TTC549 (cell line): ENCODE results near the gene DIAPH1.

Experiments
- FAIRE-seq: peaks from 2 replicates; lab custom pipeline; 2012; peaks lifted over from hg19 to GRCh38; lab: Jason Lieb, UNC

Gene DIAPH1

DNA sequence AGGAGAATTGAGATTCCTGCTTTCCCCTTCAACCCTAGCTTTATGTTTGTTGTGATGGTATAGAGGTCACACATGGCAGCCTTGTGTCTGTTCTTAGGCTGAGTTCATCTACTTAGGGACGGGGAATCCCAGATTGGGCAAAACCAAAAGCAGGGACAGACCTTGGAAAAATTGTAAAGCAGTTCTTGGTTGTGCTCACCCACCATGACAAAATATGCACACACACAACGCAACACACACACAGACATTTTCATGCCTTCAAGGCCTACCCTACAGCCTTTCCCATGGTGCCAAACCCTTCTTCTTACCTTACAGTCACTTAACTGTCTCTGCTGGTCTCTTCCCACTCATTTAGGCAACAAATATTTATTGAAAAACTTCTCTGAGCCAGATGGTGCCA, 115.1 kb downstream of the DIAPH1 start:
- no peak for FAIRE-seq

DNA sequence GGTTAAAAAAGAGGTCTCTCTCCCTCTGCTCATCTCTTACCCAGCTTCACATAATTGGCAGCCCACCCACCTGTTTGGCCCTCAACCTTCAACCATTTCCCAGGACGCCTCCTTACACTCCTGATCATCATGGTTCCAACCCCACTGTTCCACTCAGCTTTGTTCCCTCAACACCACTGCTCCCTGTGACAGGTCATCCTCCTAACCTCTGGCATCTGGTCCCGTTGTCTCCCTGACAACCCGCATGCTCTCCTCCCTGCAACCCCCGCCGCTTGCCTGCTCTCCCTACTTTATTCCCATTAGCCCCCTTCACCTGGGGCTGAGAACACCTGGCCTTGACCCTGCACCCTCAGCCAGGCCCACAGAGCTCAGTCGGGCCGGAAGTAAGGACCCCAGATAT, 117.0 kb downstream of the DIAPH1 start:
- no peak for FAIRE-seq

DNA sequence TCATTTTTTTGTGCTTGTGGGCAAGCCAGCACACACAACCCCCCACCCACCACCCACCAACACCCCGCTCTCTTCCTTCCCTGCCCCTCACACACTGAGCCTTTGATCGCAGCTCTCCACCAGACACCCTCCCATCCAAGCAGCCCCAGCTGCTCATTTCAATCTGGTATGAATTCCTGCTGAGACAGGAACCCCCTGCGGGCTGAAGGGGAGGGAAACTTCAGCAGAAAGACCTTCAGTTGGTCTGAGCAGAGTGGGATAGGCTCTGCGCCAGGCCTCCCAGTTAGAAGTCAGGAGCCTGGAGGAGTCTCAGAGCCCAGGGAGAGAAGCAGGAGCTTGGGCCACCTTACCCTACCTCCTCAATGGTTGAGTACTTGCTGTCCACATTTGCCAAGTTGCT, 122.8 kb downstream of the DIAPH1 start:
- no peak for FAIRE-seq

DNA sequence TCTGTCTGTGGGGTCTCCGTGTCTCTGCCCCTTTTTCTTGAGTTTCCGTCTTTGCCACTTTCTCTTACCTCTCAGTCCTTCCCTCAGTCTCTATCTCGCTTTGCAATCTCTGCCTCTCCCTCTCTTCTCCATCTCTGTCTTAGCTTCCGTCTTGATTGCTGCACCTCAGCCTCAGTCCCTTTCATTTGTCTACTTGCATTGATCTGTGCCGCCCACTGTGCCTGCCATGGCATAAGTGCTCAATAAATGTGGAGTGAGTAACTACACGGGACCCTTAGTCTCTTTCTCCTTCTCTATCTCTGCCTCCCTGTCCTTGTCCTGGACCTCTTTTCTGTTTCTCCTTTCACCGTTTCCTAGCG, 123.4 kb downstream of the DIAPH1 start:
- no peak for FAIRE-seq

DNA sequence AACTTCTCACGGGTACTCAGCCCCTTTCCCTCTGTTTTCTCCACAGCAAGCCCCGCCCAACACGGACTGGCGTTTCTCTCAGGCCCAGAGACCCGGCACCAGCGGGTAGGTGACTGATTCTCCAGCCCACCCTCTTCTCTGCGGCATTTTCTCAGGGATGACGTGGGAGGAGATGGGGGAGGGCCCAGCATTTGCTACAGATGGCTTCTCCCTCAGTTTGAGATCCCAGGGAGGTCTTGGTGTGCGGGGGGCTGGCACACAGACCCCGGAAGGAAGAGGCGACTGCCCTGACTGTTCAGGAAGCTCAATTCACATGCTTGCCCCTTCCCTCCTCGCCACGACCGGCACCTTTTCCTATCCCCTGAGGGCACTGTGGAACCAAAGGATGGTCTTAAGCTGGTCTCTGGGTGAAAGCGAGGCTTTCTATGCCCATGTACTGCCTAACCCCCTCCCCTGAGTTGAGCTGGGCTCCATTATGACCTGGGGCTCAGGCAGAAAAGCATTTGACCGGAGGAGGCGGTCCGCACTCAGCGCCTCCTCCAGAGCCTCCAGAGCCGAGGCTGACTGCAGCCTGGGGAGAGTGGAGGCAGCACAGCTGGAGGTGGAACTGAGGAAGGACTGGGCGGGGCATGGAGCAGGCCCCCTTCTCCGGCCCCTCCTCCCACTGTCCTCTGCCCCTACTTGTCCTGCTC, 123.9 kb downstream of the DIAPH1 start:
- no peak for FAIRE-seq

DNA sequence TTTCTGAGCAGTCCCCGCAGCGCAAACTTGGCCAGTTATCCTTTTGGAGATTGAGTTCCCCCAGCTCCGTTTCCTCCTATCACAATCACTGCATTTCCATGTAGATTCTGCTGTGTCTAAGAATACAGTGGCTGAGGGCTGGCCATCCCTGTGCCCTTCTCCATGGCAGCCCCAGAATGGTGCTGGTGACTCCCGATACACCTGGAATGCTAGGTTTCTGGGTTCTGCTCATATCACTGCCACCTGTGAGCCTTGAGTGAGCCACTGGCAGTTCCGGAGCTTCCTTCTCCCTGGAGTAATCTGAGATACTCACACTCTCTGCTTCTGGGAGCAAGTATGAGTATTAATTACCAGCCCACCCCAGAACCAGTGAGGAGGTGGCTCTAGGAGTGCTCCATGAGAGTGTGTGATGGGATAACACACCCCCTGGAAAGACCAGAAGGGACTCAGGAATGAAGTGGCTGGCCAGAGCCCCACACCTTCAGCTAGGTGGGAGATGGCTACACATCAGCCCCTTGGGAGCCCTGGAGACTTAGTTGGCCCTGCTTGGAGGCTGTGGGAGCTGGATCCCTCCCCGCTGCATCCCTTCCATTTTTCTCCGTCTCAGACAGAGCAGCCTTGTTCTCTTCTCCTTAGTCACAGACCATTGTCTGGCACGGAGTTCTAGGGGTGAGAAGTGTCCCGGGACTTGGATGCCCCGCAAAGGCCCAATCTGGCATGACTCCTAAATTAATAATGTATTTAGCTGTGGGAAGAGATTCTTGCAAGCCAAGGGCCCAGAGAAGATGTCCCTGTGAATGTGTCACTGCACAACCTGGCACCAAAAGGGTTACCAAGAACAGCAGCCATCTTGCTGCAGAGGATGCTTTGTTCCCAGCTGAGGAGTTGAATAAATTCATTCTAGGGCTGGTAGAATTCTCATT, 125.0 kb downstream of the DIAPH1 start:
- no peak for FAIRE-seq

DNA sequence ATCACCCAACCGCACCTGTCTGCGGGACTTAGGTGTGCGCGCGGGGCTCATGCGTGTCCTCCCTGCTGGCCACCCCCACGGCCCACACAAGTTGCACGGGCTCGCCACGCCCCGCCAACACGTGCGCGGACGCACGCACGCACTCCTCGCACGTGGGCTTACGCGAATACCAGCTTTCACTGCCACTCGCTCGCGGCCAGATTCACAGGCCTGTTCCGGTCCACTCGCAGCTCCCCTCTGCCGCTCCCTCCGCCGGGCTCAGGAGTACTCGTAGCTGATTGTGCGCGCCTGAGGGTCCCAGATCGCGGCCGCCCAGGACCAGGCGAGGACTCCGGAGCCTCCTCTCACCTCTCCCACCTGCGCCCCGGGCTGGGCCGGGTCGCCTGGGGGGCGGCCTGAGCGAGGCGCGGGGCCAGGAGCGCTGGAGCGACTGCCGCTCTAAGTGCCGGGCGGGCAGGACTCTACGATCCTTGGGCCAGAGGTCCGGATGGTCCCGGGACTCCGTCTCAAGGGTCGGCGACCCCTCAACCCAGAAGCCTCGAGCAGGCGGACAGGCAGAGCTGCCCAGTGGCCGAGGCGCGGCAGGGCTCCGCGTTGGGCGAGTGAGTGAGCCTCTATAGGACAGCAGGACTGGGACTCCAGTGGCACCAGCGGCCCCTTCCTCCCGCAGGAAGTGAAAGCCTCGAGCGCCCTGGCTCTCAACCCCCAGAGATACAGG, 126.5 kb downstream of the DIAPH1 start:
- no peak for FAIRE-seq

DNA sequence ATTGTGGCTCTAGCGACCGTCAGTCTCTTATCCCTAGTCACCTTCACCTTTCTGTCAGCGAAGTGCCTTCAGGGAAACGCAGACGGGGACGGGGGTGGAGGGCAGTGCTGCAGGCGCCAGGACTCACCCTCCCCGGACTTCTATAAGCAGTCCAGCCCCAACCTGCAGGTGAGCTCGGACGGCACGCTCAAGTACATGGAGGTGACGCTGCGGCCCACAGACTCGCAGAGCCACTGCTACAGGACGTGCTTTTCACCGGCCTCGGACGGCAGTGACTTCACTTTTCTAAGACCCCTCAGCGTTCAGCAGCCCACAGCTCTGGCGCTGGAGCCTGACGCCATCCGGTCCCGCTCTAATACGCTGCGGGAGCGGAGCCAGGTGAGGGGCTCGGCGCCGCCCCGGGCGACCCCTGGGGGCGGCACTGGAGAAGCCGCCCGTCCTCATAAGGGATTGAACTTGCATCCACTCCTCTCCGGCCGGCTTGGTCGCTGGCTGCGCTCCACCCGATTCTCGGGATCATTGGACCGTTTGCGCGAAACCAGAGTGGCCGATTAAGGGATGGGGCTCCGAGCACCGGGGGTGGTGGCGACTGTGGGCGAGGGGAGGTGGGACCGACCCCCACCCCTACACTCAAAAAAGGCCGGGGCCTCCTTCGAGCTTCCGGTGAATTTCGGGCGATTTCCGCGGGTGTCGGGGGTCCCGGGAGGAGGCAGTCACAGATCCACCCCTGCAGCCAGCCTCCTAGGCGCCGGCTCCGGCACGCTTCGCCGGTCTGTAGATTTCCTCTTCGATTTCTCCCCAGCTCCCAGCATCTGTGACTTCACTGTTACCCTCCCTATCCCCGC, 127.3 kb downstream of the DIAPH1 start:
- no peak for FAIRE-seq

DNA sequence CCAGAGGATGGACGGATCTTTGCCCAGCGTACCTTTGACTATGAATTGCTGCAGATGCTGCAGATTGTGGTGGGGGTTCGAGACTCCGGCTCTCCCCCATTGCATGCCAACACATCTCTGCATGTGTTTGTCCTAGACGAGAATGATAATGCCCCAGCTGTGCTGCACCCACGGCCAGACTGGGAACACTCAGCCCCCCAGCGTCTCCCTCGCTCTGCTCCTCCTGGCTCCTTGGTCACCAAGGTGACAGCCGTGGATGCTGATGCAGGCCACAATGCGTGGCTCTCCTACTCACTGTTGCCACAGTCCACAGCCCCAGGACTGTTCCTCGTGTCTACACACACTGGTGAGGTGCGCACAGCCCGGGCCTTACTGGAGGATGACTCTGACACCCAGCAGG, 128.0 kb downstream of the DIAPH1 start:
- no peak for FAIRE-seq

DNA sequence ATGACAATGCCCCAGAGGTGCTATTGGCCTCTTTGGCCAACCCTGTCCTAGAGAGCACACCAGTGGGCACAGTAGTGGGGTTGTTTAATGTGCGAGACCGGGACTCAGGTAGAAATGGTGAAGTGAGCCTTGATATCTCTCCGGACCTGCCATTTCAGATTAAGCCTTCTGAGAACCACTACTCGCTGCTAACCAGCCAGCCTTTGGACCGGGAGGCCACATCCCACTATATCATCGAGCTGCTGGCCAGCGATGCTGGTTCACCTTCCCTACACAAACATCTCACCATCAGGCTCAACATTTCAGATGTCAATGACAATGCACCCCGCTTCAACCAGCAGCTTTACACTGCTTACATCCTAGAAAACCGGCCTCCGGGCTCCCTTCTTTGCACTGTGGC, 128.5 kb downstream of the DIAPH1 start:
- FAIRE-seq, result no peak

DNA sequence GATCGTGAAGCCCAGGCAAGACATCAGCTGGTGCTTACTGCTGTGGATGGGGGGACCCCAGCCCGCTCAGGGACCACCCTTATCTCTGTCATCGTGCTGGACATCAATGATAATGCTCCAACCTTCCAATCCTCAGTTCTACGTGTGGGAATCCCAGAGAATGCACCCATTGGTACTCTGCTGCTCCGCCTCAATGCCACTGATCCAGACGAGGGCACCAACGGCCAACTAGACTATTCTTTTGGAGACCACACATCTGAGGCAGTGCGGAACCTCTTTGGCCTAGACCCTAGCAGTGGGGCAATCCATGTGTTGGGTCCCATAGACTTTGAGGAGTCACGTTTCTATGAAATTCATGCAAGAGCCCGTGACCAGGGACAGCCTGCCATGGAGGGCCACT, 129.0 kb downstream of the DIAPH1 start:
- FAIRE-seq, result no peak

DNA sequence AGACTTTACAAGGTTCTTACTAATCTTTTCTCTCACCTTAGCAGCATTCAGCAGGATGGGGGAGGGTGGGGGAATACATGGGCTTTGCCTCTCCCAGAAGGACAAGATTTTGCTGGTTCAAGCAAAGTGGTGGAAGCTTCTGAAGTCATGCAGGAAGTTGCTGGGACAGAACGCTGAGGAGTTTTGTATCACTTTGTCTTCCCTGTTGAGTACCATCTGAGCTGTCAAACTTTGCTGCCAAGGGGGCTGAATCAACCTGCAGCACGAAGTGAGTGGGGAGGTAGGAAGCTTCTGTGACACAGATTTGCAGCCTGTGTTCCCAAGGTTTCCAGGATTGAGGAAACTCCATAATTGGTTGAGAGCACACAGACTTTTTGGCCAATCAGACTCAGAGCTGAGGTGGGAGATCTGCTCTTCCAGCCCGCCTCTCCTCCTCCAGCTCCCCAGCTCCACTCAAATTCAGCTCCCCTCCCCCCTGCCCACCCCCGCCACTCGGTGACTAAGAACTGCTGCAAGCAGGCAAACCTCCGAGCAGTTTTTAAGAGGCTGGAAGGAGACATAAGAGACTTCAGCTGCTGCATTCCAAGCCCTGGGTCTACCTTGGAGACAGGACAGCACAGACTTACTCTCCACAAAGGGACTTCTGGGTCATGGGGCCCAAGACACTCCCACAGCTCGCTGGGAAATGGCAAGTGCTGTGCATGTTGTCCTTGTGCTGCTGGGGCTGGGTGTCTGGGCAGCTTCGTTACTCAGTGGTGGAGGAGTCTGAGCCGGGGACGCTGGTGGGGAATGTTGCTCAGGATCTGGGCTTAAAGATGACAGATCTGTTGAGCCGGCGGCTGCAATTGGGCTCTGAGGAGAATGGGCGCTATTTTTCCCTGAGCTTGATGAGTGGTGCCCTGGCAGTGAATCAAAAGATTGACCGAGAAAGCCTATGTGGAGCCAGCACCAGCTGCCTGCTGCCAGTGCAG, 129.9 kb downstream of the DIAPH1 start, which contains the start of gene PCDHGC5:
PCDHGC5 (plus strand) TSS at position 491 of the 971 bp plus-strand sequence; CDS start at position 651, 160 bp downstream.
- FAIRE-seq, result no peak

DNA sequence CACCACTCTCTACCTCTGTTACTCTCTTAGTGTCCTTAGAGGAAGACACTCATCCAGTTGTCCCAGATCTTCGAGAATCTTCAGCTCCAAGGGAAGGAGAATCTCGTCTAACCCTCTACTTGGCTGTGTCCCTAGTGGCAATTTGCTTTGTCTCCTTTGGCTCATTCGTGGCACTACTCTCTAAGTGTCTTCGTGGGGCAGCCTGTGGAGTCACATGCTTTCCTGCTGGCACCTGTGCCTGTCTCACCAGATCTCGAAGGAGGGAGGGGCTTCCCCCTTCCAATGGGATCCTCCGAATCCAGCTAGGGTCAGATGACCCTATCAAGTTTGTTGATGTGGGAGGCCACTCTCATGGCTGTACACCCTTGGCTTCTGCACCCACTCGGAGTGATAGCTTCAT, 131.7 kb downstream of the DIAPH1 start:
- no peak for FAIRE-seq

DNA sequence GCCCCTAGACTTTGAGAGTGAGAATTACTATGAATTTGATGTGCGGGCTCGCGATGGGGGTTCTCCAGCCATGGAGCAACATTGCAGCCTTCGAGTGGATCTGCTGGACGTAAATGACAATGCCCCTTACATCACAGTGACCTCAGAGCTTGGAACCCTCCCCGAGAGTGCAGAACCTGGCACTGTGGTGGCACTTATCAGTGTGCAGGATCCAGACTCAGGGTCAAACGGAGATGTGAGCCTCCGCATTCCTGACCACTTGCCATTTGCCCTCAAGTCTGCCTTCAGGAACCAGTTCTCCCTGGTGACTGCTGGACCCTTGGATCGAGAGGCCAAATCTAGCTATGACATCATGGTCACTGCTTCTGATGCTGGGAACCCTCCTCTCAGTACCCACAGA, 132.7 kb downstream of the DIAPH1 start:
- no peak for FAIRE-seq

DNA sequence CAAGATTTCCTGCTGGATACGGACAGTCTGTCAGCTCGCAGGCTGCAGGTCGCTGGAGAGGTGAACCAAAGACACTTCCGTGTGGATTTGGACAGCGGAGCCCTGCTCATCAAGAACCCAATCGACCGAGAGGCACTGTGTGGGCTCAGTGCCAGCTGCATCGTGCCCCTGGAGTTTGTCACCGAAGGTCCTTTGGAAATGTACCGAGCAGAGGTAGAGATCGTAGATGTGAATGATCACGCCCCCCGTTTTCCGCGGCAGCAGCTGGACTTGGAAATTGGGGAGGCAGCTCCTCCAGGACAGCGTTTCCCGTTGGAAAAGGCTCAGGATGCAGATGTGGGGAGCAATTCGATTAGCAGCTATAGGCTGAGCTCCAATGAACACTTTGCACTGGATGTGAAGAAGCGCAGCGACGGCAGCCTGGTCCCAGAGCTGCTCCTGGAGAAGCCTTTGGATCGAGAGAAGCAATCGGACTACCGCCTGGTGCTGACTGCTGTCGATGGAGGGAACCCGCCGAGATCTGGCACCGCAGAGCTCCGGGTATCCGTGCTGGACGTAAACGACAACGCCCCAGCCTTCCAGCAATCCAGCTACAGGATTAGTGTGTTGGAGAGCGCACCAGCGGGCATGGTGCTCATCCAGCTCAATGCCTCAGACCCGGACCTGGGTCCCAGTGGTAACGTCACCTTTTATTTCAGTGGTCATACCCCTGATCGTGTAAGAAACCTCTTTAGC, 133.3 kb downstream of the DIAPH1 start:
- no peak for FAIRE-seq

DNA sequence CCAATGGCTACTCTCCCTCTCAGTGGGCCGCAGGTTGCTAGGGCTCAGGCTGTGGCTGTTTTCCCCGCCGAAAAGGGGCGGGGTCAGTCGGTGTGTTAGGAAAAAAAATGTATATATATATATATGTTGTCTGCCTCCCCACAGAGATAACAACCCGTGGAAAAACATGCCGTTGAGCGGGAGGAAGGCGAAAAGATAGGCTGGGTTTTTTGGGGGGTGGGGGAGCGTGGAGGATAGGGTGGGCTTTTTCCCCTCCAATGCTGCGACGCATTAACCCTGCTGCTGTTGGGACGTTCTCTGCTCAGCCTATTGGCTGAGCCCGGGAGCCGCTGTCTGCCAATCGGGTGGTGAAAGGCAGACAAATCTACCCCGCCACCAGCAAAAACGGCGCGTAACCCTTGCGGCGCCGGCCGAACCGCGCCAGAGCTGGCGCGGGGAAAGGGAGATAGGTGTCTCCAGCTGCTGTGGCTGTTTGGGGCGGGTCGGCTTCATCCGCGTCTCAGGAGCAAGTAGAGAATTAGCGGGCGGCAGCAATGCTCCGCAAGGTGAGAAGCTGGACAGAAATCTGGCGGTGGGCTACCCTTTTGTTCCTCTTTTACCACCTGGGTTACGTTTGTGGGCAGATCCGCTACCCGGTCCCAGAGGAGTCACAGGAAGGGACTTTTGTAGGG, 134.0 kb downstream of the DIAPH1 start, which contains the start of gene PCDHGC4:
PCDHGC4 (plus strand) TSS at position 390 of the 671 bp plus-strand sequence; CDS start at position 534, 144 bp downstream.
- FAIRE-seq, result no peak

DNA sequence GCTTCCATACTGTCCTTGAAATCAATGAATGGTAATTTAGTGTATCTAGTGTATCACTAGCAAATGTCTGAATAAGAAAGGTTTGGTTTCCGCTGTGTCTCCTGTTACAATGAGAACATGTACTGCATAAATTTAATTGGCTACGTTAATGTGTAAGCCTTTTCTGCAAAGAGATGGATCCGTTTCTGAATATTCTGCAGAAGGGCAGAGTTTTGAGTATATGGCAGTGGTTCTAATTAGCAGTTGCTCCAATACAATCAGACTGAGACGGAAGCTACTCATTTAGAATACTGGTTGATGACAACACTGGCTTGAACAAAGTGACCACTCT, 134.5 kb downstream of the DIAPH1 start:
- FAIRE-seq, result no peak

DNA sequence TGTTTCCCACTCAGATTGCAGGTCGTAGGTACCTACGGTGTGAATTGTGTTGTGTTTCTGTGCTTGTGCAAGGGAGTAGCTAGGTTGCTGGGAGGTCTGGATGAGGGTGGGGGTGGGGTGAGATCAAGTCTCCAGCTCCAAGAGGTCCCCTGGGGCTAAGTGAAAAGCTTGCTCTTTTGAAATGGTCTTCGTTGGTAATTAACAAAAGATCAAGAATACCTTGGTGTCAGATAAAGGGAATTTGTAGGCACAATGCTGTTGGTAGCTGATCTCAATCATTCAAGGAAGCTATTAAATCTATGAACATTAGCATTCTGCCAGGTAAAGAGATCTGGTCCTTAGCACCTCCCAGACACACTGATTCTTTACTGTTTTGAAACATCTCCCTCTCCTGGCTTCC, 134.9 kb downstream of the DIAPH1 start:
- FAIRE-seq, result no peak

DNA sequence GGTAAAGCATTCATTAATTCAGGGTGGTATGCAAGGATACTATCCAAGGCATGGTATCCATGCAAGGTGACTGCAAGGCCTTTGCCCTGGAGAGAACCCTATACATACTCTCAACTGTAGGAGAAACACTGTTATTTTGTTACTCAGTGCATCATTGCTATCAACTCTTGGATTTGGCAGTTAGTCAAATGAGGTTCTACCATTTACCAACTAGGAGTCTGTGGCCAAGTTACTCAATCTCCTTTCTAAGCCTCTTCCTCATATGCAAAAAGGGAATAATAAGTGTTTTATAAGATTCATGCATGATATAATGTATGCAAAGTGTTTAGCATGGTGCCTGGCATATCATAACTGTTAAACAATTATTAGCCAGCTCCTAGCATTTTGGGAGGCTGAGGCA, 139.0 kb downstream of the DIAPH1 start:
- FAIRE-seq, result no peak
